Epithelial cell of prostate (primary cell): ENCODE data around the gene SCRG1.

Experiments used
- DNase-seq: peaks from one replicate; pipeline ENCODE4 v3.0.0-alpha.2; 2011; ENCODE audit warnings: low read depth, low spot score
- H3K27ac ChIP-seq: fragments of 450-650 bp; 2 replicates; pipeline ENCODE4 v1.5.1; 2017; ENCODE audit warnings: mild to moderate bottlenecking

Gene SCRG1

GRCh38 chr4:173367285-173367684 is 31.6 kb downstream of the SCRG1 start:
- DNase-seq = no peak
- H3K27ac ChIP-seq = peak overlapping the region; percentile 2

- H3K27ac ChIP-seq = no peak overlapping the region
- no peak for DNase-seq
These were observed 33.4 kb downstream of the SCRG1 start for GRCh38 chr4:173365359-173365996.

GRCh38 chr4:173362666-173363065 is 36.2 kb downstream of the SCRG1 start:
- no peak for DNase-seq
- no peak overlapping the region for H3K27ac ChIP-seq

GRCh38 chr4:173360587-173361221 is 38.2 kb downstream of the SCRG1 start:
- no peak for DNase-seq

GRCh38 chr4:173357939-173358338 is 41.0 kb downstream of the SCRG1 start:
- DNase-seq = no peak
- H3K27ac ChIP-seq = no peak overlapping the region

More at GRCh38 chr4:173360587-173361221, 38.2 kb downstream of the SCRG1 start:
- H3K27ac ChIP-seq = no peak overlapping the region

GRCh38 chr4:173347467-173347866 is 51.4 kb downstream of the SCRG1 start:
- no peak for DNase-seq
- no peak overlapping the region for H3K27ac ChIP-seq

GRCh38 chr4:173346074-173346473 is 52.8 kb downstream of the SCRG1 start:
- DNase-seq = no peak
- no peak overlapping the region for H3K27ac ChIP-seq

GRCh38 chr4:173345648-173346047 is 53.3 kb downstream of the SCRG1 start:
- no peak overlapping the region for H3K27ac ChIP-seq
- no peak for DNase-seq

GRCh38 chr4:173343832-173344397 is 55.0 kb downstream of the SCRG1 start:
- no peak overlapping the region for H3K27ac ChIP-seq
- DNase-seq = no peak

- DNase-seq = no peak
These were observed 61.5 kb downstream of the SCRG1 start for GRCh38 chr4:173337463-173337862.

GRCh38 chr4:173334891-173335752 is 63.8 kb downstream of the SCRG1 start:
- no peak for DNase-seq

More at GRCh38 chr4:173337463-173337862, 61.5 kb downstream of the SCRG1 start:
- H3K27ac ChIP-seq = no peak overlapping the region

More at GRCh38 chr4:173334891-173335752, 63.8 kb downstream of the SCRG1 start:
- H3K27ac ChIP-seq = peak overlapping the region; percentile 19
